Peyer's patch (tissue), 4 donors: ENCODE measurements around the gene PPFIBP1.

Experiments used
- CTCF ChIP-seq, 6 experiments: fragments of 450-650 bp in 4 of 6; fragments of 200-600 bp in 2 of 6; sonication (generic) in 1 of 6; IDR thresholded peaks; one replicate each; pipeline ENCODE4 v1.5.1; 2017 to 2019; ENCODE audit warnings: antibody characterized with exemption in 6 of 6, mild to moderate bottlenecking in 3 of 6, moderate library complexity in 1 of 6
- POLR2A ChIP-seq, 2 donors: fragments of 450-650 bp; IDR thresholded peaks; one replicate each; pipeline ENCODE4 v1.5.1; 2017; ENCODE audit warnings: antibody characterized with exemption in 2 of 2, mild to moderate bottlenecking in 2 of 2, moderate library complexity in 2 of 2

- TF ChIP-seq CTCF (IDR thresholded peaks at IDR 0.05) (no peak), POLR2A (IDR thresholded peaks at IDR 0.05) (no peak)
Observed at GRCh38 chr12:27566626-27567025, 42.6 kb downstream of the PPFIBP1 start.
